Natural killer cell (primary cell): ENCODE measurements around the gene GUCA2A. TPM values are rescaled to one million over a fixed set of nuclear protein-coding genes. Genes with fewer than 3 reads are reported as not detected.
A peak's percentile ranks its signal among the peaks of the same experiment; 100 is the strongest.

Experiments
- ATAC-seq, 3 donors: fragments of 150-1000 bp in 2 of 3; fragments of 200-7000 bp in 1 of 3; cut with Tn5 transposase; 1 replicate in 1 of 3; 2 replicates in 2 of 3; pipeline ENCODE4 v1.10.0; 2021; ENCODE audit warnings: mild to moderate bottlenecking in 2 of 3, moderate library complexity in 2 of 3
- DNase-seq, 2 donors: peaks; one replicate each; pipeline versions ENCODE4 v3.0.0 to v3.0.0-alpha.2; 2013 to 2021; ENCODE audit warnings: mixed read lengths in 1 of 2
- H3K27ac ChIP-seq: one replicate; pipeline ENCODE4 v1.5.1; 2013; ENCODE audit warnings: mild to moderate bottlenecking, low read length
- H3K27me3 ChIP-seq: one replicate; pipeline ENCODE4 v1.6.1; 2013; ENCODE audit warnings: low read length; ENCODE audit not compliant: control insufficient read depth, insufficient read depth
- H3K36me3 ChIP-seq: one replicate; pipeline ENCODE4 v1.6.1; 2013; ENCODE audit warnings: low read length; ENCODE audit not compliant: control insufficient read depth, insufficient read depth
- H3K4me1 ChIP-seq: one replicate; pipeline ENCODE4 v1.6.1; 2013; ENCODE audit warnings: low read length; ENCODE audit not compliant: control insufficient read depth, insufficient read depth
- H3K4me3 ChIP-seq: one replicate; pipeline ENCODE4 v1.5.1; 2013; ENCODE audit warnings: low read length
- H3K9me3 ChIP-seq: one replicate; pipeline ENCODE4 v1.6.1; 2013; ENCODE audit warnings: low read length; ENCODE audit not compliant: control insufficient read depth, insufficient read depth
- H3K27ac Mint-ChIP-seq, 2 donors: one replicate each; pipeline ENCODE4 v1.8.0; 2022; ENCODE audit warnings: mild to moderate bottlenecking in 2 of 2, mixed read lengths in 2 of 2, moderate library complexity in 1 of 2
- H3K27me3 Mint-ChIP-seq, 2 donors: one replicate each; pipeline ENCODE4 v1.8.0; 2022; ENCODE audit warnings: low read depth in 2 of 2, mixed read lengths in 2 of 2
- H3K36me3 Mint-ChIP-seq: one replicate; pipeline ENCODE4 v1.8.0; 2022; ENCODE audit warnings: mixed read lengths
- H3K4me1 Mint-ChIP-seq, 2 donors: one replicate each; pipeline ENCODE4 v1.8.0; 2022; ENCODE audit warnings: mixed read lengths in 2 of 2
- H3K4me3 Mint-ChIP-seq: one replicate; pipeline ENCODE4 v1.8.0; 2022; ENCODE audit warnings: mild to moderate bottlenecking, moderate library complexity, mixed read lengths
- H3K9me3 Mint-ChIP-seq, 2 donors: one replicate each; pipeline ENCODE4 v1.8.0; 2022; ENCODE audit warnings: mixed read lengths in 2 of 2
- WGBS: methylation state at CpG from one replicate; pipeline ENCODE4 v1.1.7; 2013; ENCODE audit warnings: missing lambda C conversion rate; ENCODE audit not compliant: insufficient coverage; 5-methylcytosine and 5-hydroxymethylcytosine counted together
- intact Hi-C: fragments of 100-400 bp; cut with micrococcal nuclease; formaldehyde crosslinking; loops from one replicate; pipeline ENCODE4 v1.14.2; 2022
- total RNA-seq, 4 donors: library from RNA; stranded (reverse); fragments of 120-200 nt in 1 of 4; gene quantifications; one replicate each; pipeline versions ENCODE4 v1.2.3 to v1.2.4, GENCODE V29; 2013 to 2022
- TF ChIP-seq, protein P1 (sequence below): fragments of 200-600 bp; IDR thresholded peaks from one replicate; pipeline ENCODE4 v1.8.0; 2022; ENCODE audit warnings: antibody characterized with exemption

GUCA2A gene
- total RNA-seq, 3 donors from 2014 or later (not counting 1 experiment from before 2014, with no cell fraction given), result not detected

DNA sequence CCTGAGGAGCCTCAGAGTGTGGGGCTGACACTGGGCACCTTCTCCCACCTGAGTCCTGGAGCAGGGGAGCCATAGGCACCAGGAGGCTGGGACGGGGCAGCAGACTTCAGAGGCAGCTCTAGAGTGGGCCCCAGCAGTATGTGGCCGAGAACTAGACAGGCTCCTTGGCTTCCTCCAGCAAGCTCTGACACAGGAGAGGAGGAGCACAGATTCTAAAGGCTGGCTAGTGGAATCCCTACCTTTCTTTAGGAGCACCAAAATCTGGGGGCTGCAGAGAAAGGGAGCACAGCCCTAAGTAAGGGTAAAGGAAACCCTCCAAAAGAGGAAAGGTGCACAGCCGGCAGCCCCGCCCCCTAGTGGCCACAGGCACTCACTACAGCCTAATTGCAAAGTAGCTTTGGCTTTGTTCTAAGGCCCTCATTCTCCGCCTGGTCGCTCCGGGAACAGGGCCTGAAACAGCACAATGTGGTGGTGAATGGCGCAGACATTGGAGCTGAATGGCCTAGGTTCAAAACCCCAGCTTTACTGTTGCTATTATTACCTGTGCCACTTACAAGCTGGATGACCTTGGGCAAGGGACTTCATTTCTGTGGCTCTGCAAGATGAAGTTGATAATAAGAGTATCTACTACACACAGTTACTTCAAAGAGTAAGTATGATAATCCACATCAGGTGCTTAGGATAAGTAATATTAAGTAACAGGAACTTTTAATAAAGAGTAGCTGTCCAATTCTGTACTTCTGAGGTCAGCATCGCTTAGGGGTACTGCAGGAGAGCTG lies 8.8 kb upstream of the GUCA2A start:
- Histone ChIP-seq H3K27ac (no peak overlapping the region), H3K4me1 (no peaks in the 10 kb centered on the region), H3K9me3 (no peaks in the 10 kb centered on the region), H3K4me3 (no peak overlapping the region), H3K27me3 (no peaks in the 10 kb centered on the region), H3K36me3 (no peaks in the 10 kb centered on the region)
- H3K9me3 Mint-ChIP-seq, result no peaks in the 10 kb centered on the region
- ATAC-seq (peak; percentile 75 to 86 (median 83)), DNase-seq (peak; percentile 65 to 74)
- H3K4me3 Mint-ChIP-seq, result no peak overlapping the region
- no peaks in the 10 kb centered on the region for H3K27me3 Mint-ChIP-seq
- WGBS, result 46% methylated on average over 9 of the region's 9 CpGs
- H3K36me3 Mint-ChIP-seq, result no peaks in the 10 kb centered on the region
- peaks cover 0 to 4% of the 10 kb centered on the region in 2 donors for H3K4me1 Mint-ChIP-seq
- intact Hi-C loops, result loop anchor here (1.0 to 5.0 kb wide), 3 partner anchors 361 to 657 kb away; no protein-coding TSS in a partner anchor
- no peak overlapping the region for H3K27ac Mint-ChIP-seq
- TF ChIP-seq, protein P1, sequence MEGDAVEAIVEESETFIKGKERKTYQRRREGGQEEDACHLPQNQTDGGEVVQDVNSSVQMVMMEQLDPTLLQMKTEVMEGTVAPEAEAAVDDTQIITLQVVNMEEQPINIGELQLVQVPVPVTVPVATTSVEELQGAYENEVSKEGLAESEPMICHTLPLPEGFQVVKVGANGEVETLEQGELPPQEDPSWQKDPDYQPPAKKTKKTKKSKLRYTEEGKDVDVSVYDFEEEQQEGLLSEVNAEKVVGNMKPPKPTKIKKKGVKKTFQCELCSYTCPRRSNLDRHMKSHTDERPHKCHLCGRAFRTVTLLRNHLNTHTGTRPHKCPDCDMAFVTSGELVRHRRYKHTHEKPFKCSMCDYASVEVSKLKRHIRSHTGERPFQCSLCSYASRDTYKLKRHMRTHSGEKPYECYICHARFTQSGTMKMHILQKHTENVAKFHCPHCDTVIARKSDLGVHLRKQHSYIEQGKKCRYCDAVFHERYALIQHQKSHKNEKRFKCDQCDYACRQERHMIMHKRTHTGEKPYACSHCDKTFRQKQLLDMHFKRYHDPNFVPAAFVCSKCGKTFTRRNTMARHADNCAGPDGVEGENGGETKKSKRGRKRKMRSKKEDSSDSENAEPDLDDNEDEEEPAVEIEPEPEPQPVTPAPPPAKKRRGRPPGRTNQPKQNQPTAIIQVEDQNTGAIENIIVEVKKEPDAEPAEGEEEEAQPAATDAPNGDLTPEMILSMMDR, result peak; percentile 93

DNA sequence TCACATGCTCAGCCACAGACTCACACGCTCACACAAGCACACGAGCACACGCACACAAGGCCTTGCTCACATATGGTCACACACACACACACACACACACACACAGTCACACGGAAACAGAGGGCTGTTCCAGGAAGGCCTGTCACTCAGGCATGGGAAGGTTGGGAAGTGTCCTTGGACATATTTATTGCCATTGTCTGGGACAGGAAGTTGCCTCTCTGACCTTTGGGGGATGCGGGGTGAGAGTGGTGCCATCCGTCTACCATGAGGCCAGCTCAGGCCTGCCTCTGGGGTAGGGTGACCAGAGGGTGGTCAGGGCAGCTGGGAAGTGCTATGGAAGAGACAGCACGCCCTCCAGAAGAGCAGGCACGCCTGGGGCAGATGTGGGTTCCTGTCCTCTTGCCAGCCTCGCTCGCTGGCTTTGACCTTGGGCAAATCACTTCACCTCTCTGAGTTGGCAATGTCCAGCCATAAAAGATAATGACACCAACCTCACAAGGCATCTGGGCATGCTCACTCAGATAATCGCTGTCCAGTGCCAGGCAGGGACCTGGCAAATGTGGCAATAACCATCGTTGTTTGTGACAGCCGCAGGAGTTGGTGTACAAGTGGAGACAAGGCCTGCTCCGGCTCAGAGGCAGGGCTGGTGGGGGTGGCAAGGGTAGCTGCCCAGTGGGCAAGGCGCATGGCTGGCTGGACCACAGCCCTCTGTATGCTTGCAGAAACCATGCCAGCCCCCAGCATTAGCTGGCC lies 8.0 kb upstream of the GUCA2A start:
- H3K36me3 Mint-ChIP-seq, result no peaks in the 10 kb centered on the region
- DNase-seq (no peak), ATAC-seq (peak in 1 of 3 donors; percentile 5)
- no peaks in the 10 kb centered on the region for H3K27me3 Mint-ChIP-seq
- H3K27me3 ChIP-seq, result no peaks in the 10 kb centered on the region
- peak overlapping the region in 1 of 2 donors; percentile 20 for H3K27ac Mint-ChIP-seq
- H3K27ac ChIP-seq, result no peak overlapping the region
- no peak overlapping the region for H3K4me3 Mint-ChIP-seq
- peaks cover 0 to 4% of the 10 kb centered on the region in 2 donors for H3K4me1 Mint-ChIP-seq
- H3K4me1 ChIP-seq, result no peaks in the 10 kb centered on the region
- no peaks in the 10 kb centered on the region for H3K9me3 ChIP-seq
- TF ChIP-seq, protein P1, result no peak
- no peaks in the 10 kb centered on the region for H3K36me3 ChIP-seq
- no peaks in the 10 kb centered on the region for H3K9me3 Mint-ChIP-seq
- no peak overlapping the region for H3K4me3 ChIP-seq
- intact Hi-C loops, result loop anchor here (1.0 to 5.0 kb wide), 3 partner anchors 360 to 656 kb away; no protein-coding TSS in a partner anchor
- 77% methylated on average over 14 of the region's 15 CpGs for WGBS

DNA sequence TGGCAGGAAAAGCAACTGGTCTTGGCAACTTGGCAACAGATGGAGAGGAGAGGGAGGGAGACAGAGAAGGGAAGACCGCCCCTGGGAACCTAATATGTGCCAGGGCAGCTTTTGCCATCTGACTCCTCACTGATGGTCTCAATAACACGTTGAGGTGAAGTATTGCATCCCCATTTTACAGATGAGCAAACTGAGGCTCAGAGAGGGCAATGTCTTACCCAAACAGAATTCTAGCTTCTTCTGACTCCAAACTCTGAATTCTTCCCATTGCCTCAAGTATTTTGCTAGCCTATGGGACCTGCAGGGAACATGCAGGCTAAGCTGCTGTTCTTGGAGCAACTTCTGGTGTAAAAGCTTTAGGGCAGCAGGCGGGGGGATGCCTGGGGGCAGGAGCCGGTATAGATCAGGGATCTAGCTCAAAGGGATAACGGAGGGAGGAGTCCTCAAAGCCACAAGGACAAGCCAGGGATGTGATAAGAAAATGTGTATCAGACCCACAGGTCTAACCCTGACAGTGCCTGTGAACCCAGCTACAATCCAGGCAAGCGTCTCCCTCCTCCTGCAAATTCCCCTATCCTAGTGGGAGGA lies 7.2 kb upstream of the GUCA2A start:
- intact Hi-C loops, result loop anchor here (5.0 kb wide), 1 partner anchor 359 kb away; no protein-coding TSS in a partner anchor
- Mint-ChIP-seq H3K27ac (peak overlapping the region in 1 of 2 donors; percentile 20), H3K27me3 (no peaks in the 10 kb centered on the region), H3K4me3 (no peak overlapping the region), H3K36me3 (no peaks in the 10 kb centered on the region), H3K4me1 (peaks cover 0 to 2% of the 10 kb centered on the region in 2 donors), H3K9me3 (no peaks in the 10 kb centered on the region)
- Histone ChIP-seq H3K9me3 (no peaks in the 10 kb centered on the region), H3K27ac (no peak overlapping the region), H3K27me3 (no peaks in the 10 kb centered on the region), H3K4me1 (no peaks in the 10 kb centered on the region), H3K4me3 (no peak overlapping the region), H3K36me3 (no peaks in the 10 kb centered on the region)
- no peak for DNase-seq
- TF ChIP-seq, protein P1, result no peak
- WGBS, result 88% methylated on average over 5 of the region's 6 CpGs
- ATAC-seq, result no peak
